SHP77 treated with DMSO at 0.1 percent for 48 hours (cell line): Measurements from ENCODE around the gene BDKRB2.
A peak's percentile ranks its signal among the peaks of the same experiment; 100 is the strongest.

Experiments used
- DNase-seq: peaks from one replicate; lab custom pipeline; 2025; lab: John Stamatoyannopoulos, UW

BDKRB2 gene

DNA sequence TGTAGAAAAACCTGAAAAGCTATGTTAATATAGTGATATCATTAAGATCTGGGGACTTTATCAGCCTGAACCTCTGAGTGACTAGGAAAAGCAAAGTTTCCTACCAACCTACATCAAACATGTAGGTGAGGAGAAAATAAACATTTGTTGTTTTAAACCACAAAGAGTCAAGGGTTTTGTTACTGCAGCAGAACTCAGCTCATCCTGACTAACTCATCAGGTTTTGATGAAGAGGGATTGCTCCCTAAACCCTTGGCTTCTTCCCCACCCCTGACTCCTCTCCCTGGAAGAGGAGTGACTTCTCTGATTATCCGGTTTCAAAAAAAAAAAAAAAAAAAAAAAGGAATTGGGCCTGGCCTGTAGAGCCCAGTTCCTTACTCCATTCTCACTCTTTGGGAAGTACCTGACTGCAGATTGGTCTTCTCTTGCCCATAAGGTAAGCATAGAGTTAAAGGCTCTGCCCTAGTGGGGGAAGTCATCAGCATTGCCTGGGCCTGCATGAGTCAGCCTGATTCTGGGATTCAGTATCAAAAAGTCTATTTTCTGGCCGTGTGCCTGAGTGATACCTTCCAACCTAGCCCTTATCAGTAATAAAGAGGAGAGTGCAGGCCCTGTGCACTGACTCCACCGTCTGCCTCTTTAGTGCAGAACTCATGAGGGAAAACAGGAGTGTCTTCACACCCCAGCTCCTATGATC, 68.3 kb downstream of the BDKRB2 start:
- no peak for DNase-seq

GRCh38 chr14:96273629-96274028, 69.0 kb downstream of the BDKRB2 start:
- DNase-seq, result no peak

- DNase-seq, result no peak
Measured at GRCh38 chr14:96274122-96274521, 69.5 kb downstream of the BDKRB2 start.

- peak; percentile 76 for DNase-seq
Measured at GRCh38 chr14:96274543-96274942, 69.9 kb downstream of the BDKRB2 start.

GRCh38 chr14:96275177-96276112, 70.8 kb downstream of the BDKRB2 start:
- peak; percentile 65 for DNase-seq

DNA sequence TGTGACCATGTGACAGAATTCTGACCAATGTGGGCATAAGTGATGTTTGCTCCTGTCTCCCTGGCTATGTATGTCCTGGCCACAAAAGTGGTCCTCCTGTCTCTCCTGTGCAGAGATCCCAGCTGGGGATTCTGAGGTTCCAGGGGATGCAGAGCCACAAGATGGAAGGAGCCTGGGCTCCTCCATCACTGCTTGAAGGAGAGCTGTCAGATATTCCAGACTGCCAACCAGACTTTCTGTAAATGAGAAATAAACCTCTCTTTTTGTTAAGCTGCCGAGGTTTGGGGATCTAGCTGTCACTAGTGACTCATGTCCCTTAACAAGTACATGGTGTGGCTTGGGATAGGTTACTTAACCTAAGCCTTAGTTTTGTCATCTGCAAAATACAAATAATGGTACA, 73.3 kb downstream of the BDKRB2 start:
- DNase-seq, result no peak

GRCh38 chr14:96279564-96279963, 74.9 kb downstream of the BDKRB2 start:
- DNase-seq, result no peak

- DNase-seq, result no peak
Measured at GRCh38 chr14:96280104-96280503, 75.5 kb downstream of the BDKRB2 start.

DNA sequence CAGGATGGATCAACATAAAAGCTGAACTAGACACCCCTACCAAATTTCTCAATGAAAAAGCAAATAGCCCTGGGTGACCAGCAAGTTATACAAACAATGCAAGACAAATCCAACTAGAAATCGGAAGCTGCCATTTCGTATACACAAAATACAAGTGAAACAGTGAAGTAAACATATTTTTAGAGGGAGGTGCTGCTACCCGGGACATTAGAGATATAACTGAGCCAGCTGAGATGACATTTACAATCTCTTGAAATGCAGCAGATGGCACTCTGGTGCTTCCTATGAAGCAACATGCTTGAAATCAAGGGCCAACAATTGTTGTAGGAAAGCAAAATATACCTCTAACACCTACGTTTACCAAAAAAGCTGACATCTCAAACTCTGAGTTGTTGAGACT, 76.8 kb downstream of the BDKRB2 start:
- peak; percentile 17 for DNase-seq

GRCh38 chr14:96284008-96284407, 79.4 kb downstream of the BDKRB2 start:
- DNase-seq, result no peak

GRCh38 chr14:96284430-96284829, 79.8 kb downstream of the BDKRB2 start:
- DNase-seq, result no peak

GRCh38 chr14:96285667-96286066, 81.0 kb downstream of the BDKRB2 start:
- DNase-seq, result no peak

DNA sequence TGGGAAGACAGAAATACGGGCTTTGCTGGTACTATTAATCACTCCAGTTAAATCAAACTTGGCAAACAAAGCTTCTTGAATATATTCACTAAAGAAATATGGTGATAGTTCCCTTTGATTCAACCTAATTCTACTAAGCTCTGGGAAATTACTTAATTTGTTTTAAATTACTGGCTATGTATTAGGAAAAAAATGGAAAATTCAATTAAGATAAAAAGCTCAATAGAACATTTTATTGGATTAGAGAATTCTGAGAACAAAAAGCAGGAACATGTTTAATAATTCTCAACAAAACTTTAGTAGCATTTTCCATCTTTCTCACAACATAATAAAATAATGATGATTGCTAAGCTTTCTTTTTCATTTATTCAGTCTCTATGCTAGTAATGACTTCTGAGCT, 81.6 kb downstream of the BDKRB2 start:
- DNase-seq, result no peak

DNA sequence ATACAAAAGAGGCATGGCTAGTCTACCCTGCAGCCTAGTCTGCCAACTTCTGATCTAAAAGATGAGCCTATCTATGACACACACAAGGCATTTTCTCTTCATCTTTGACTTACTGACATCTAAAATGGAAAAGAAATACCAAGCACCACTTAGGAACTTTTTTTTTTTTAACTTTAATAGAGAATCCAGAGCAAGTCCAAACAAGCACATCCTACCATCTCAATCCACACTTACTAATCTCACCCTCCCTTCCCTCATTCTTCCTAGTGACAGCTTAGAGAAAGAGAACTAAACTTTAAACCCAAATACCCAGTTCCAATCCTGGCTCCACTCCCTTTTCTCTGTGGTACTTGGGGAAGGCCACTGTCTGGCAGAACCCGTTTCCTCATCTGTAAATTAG, 83.2 kb downstream of the BDKRB2 start:
- DNase-seq, result no peak
